ENCODE measurements around the gene CRYGS. TPM values are rescaled to one million over a fixed set of nuclear protein-coding genes. Genes with fewer than 3 reads are reported as not detected.
A peak's percentile ranks its signal among the peaks of the same experiment; 100 is the strongest.
"Not testable (repeated sequence)": the region's sequence is repeated elsewhere in the genome, so short reads cannot be mapped to it uniquely, and the experiment has no call there.

The CRYGS gene
- total RNA-seq, 1 experiment from 2014 or later = 0.28 TPM

DNA sequence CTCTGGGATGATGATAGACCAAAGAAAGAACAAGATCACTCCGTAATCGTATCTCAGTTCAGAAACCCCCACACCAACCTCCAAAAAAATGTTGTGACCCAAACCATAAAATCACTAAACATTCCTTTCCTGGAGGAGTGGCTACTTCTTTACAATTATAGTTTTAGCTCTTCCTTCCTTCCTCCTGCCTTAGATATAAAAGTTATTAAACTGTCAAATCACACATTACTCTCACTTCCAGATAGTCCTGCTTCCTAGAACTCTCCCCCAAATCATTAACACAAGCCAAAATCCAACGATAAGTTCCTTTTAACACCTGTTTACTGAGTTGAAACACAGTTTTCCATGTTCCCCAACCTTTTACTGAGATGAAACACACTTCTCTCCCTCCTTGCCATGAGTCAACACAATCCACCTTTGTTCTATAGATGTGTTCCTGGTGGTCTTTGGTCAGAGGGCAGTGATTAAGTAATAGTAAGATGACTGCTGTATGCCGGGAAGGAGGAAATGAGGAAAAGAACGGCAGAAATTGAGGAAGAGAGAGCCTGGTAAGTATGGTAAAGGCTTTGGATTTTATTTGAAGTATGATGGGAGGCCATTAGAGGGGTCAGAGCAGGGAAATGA lies 8.3 kb upstream of the CRYGS start:
- DNase-seq (ENCODE audit: low spot score) = no peak

DNA sequence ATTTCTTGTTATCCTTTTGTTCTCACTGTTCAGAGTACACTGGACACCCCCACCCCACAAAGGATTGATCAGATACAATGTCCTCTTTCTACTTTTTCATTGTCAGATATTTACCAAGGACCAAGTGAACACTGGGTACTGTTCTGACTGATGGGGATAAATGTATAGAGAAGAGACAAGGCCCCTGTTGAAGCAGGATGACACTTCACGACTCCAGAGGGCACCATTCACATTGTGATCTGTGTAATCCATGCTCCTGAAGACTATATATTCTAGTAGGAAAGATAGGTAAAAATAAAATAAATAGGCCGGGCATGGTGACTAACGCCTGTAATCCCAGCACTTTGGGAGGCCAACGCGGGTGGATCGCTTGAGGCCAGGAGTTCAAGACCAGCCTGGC lies 7.2 kb upstream of the CRYGS start:
- DNase-seq (ENCODE audit: low spot score) = peak; percentile 28

DNA sequence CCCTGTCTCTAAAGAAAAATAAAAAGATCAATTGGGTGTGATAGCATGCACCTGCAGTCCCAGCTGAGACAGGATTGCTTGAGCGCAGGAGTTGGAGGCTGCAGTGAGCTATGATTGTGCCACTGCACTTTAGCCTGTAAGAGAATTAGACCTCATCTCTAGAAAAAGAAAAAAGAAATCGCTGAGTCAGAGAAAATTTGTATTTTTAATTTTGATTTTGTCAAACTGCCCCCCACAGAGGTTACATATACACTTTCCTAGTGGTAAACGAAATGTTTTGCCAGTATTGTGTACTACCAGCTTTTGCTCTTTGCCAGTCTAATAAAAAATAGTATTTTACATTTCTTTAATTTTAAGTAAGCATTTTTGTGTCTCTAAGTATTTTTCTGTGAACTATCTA lies 5.3 kb upstream of the CRYGS start:
- no peak for DNase-seq (ENCODE audit: low spot score)

DNA sequence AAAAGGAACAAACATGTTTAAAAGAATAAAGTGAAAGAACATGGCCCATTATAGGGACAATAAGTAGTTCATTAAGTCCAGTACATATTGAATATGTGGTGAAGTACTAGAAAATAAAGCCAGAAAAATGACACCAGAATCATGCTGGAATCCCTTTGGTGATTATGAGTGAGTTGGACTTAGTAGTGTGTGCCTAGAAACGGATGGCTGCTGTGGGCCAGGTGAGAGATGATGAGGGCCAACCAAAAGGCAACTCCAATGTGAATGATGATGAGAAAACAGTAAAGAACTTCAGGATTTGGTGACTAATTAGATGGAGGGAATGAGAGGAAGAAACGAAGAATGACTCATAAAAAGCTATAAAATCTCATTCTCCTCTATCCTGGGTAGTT lies 3.3 kb downstream of the CRYGS start:
- no peak for DNase-seq (ENCODE audit: low spot score)

DNA sequence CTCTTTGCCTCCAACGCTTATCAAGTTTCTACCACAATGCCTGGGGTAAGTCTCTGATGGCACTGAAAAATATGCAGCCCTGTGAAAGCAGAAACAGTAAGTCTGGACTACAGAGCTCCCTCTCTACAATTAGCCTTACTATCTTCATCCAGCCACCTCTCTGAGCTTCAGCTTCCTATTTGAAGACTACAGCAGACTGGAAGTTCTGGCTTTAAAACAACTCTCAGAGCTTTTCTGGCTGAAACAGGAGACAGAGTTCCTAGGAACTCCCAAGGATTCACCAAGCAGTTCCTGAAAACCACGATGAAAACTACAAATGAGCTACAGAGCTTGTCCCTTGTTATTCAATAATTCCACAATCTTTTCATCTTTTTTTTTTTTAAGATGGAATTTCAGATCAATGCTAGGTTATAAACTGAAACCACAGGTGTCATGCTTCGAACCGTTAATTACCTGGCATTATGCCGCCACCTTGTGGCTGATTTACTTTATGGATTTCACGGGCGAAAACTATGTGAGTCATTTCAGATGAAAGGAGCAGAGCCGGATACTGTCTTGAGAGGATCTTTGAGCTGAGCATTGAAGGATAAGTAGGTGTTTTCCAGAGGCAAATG lies 3.9 kb downstream of the CRYGS start:
- peak; percentile 92 for DNase-seq (ENCODE audit: low spot score)

DNA sequence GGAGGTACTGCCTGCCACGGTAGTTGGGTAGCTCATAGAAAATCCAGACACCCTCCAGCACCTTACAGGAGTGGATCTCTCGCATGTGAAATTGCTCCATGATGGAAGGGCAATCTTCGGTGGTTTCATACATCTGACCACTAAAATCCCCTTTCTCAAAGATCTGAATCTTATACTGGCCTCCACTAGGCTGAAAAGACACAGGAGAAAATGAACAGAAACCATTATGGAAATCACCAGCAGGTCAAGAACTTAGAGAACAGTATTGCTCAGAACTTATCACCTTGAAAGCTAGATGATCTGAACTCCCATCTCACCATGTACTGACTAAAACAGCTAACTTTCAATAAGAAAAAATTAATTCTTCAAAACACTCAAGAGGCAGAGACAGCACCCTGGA lies 5.4 kb downstream of the CRYGS start:
- DNase-seq (ENCODE audit: low spot score) = no peak

DNA sequence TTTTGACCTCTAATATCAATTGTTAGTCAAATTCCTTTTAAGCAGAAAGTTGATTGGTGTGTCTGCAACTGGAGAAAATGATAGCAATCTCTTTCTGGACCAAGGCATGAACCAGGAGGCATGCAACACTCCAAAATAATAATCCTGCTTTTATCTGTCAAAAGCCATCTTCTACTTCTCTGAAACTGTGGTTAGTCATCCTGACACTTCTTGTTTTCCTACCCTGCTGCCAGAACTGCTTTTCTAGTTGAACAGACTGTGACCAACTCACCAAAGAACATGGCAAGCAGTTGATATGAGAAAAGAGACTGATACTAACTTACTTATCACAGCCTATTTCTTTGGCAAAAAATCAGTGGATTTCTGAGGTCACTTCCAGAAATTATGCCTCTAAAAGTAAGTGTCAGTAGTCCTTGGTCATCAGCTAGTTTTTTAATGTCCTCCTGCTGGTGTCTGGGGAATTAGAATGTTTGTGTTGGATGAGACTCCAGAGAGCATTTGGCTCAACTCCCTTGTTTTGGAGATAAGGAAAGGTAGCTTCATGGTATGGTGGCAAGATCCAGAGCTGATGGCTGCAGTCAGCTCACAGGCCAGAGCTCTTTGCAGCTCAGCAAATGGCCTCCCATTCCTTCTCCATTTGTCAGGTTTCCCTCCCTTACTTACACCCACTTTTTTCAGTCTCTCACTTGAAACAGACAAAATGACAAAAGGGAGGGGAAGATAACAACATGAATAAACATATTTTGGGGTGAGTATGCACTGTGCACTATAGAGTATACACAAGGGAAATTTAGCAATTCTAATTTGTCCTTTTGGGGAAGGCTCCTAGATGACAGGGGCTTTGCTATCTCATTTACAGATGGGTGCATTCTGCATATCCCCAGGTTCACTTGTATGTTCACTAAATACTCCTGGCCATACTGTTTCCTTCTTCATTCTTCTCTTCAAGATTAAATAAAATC lies 7.0 kb downstream of the CRYGS start:
- no peak for DNase-seq (ENCODE audit: low spot score)

DNA sequence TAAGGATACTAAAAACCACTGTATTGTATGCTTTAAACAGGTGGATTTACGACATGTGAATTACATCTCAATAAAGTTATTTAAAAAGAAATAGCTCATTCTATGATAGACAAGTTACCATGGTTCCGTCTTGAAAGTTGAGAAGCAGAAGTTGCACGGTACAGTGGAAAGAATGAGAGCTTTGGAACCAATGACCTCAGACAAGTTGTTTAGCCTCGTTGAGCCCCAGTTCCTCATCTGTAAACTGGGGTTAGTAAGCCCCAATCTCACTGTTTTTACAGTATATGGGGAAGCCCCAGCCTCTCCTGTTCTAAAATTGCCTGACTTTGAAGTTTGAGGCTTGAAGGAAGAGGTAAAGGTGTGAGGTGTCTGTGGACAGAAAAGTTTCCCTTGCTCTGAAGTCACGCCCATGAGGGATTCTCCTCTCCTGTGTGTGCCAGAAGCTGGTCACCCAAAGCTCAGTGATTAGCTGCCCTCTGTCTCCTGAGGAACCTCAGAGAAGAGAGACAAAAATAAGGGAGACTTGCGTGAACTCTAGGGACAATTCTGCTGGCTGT lies 10.0 kb downstream of the CRYGS start:
- DNase-seq (ENCODE audit: low spot score) = no peak

DNA sequence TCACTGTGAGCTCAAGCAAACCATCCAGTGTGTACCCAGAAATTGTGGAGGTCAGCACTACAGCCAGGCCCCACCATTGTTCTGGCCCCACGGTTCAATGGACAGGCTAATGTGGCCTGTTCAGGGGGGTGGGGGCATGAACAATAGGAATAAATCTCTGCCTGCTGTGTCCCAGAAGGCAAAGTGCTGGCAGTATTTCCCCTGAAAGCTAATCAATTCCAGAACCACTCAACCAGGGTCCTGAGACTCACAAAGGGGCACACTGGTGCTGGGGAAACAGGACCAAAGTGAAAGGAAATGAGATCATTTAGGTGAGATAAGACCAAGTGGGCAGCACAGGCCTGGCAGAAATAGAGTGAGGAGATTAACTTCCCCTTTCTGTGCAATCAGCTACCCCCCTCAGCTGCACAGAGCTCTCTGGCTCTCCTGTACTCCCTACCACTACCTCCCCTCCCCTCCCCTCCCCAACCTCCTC lies 11.5 kb downstream of the CRYGS start:
- DNase-seq (ENCODE audit: low spot score) = no peak

DNA sequence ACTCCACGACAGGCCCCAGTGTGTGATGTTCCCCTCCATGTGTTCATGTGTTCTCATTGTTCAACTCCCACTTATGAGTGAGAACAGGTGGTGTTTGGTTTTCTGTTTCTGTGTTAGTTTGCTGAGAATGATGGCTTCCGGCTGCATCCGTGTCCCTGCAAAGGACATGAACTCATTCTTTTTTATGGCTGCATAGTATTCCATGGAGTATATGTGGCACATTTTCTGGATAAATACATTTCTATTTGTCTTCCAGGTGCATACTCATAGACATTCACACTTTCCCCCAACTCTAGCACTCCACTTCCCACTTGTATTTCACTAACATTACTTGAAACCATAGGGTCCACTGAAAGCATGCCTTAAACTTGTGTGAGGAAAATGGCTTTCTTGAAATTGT lies 12.5 kb downstream of the CRYGS start:
- not testable (repeated sequence) for DNase-seq (ENCODE audit: low spot score)

DNA sequence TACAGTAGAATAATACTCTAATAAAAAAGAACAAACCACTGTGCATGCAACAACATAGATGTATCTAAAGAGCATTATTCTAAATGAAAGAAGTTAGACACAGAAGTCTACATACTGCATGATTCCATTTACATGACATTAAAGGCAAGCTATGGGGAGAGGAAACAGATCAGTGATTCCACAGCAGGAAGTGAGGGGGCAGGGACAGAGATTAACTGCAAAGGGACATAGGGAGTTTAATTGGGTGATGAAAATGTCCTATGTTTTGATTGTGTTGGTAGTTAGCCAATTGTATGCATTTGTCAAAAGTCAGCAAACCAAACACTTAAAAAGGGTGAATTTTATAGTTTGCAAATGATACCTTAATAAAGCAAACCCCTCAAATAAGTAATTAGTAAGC lies 13.8 kb downstream of the CRYGS start:
- DNase-seq (ENCODE audit: low spot score) = no peak

DNA sequence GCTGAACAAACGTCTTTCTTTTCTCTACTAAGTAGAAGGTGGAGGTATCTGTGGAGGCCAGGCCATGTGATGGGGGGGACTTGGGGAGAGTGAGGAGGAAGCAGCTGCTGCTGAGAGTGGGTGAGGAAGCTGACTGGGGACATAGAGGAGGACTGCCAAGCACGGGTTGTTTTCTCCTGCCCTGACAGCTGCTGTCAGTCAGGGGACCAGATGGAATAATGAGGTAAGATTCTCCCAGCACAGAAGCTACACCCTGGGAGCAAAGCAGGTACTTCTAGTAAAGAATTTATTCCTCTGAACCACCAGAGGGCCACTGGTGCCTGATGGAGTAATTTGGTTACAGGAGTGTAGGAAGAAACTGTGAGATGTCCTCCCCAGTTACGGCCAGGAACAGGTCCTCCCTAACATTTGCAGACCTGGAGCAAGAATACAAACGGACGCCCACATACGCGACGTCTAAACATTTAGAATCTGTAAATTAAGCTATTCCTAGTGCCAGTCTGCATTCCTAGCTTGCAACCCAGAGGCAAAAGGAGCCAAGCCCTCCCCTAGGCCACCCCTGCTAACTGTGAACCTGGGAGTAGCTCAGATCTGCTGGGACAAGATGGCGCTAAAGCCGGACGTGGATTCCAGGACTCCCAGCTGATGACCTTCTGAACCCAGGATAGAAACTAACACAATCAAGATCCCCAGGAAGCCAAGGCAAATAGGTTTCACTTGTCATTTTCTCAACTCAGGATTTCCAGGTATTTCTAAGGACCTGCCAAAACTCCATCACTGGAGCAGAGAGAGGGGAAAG lies 14.8 kb downstream of the CRYGS start:
- no peak for DNase-seq (ENCODE audit: low spot score)

DNA sequence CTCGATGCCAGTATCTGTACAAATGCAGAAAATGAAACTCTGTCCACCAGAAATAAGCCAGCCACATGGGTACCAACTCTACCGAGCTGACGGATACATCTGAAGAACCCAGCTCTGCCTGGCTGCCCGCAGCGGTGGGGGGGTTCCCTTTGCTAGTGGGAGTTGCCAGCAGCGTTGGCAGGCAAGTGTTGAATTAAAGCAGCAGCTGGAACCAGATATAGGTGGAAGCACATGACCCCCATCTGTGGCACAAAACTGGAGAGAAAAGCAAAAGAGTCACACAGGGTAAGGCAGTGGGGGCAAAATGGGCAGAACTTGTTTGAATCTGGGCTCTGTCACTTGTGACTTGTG lies 17.9 kb downstream of the CRYGS start:
- no peak for DNase-seq (ENCODE audit: low spot score)

DNA sequence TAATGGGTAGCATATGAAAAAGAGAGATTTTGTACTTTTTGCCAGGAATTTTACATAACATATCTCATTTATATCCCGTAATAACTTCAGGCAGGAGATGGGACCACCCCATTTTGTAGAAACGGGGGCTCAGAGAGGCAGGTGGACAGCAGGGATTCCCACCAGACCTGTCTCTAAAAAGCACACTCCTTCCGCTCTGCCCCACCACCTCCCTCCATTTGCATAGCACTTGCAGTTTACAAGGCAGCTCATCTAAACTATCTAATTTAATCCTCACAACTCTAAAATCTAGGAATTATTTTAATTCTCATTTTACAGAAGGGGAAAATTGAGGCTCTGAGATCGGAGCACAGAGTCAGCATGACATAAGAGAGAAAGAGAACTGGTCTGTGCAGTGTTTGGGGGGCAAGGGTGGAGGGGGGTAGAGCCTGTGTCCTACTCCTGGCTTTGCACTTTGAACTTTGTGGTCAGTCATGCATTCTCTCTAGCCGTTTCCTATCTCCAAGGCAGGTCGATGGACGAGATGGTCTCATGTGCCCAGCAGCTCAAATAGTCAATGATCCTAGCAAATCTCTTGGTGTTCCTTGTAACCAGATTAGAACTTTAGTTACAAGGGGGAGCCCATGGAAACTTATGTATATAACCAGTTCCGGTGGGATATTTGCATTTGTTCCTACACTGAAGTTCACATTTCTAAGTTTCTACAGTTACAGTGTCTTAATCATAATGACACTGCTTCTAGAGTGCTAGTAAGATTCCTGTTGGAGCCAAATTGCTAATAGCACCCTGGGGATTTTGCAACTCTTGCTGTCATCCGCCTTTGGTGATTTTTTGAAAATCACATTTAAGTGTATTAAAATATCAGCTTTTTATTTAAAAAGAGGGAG lies 18.6 kb downstream of the CRYGS start:
- DNase-seq (ENCODE audit: low spot score) = no peak

DNA sequence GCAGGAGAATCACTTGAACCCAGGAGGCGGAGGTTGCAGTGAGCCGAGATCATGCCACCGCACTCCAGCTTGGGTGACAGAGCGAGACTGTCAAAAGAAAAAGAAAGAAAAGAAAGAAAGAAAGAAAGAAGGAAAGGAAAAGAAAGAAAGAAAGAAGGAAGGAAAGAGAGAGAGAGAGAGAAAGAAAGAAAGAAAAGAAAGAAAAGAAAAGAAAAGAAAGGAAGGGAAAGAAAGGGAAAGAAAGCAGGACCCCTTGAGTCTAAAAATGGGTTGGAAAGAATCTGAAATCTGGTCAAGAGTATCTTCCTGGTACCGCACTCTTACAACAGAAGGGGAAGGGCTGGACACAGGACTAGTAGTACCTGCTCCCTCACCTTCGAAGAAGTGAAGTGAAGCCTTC lies 19.6 kb downstream of the CRYGS start:
- no peak for DNase-seq (ENCODE audit: low spot score)

DNA sequence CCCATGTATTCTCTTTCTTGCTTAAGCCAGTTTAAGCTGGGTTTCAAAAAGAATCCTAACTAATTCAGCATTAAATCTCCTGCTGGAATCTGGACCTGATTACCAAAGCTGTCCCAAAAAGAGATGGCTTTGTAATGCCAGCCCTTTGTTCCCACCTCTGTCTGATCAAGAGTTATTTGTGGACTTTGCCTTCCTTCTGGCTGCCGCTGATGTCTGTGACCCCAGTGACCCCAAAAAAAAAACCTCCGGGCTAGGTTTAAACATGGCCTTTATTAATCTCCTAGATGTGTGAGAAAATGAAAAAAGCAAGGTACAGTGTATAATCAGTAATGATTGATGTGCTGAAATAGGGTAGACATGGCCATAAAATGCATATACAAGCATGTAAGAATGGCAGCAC lies 20.7 kb downstream of the CRYGS start:
- DNase-seq (ENCODE audit: low spot score) = no peak

DNA sequence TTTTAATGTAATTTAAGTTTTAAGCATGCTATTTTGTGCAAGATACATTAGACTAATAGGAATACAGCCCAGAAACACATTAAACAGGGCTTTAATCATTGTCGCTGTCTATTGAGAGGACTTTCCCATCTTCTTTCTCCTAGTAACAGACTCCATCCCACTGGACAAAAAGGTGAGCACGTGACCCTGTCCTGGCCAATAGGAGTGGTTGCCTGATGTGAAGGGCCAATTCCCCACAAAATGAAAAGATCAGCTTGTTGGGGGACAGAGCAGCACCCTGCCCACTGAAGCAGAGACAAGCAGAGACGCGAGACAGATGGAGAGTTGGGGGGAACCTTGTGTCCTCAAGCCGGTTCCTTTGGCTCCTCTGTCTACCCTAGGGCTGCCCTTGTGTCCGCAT lies 21.2 kb downstream of the CRYGS start:
- no peak for DNase-seq (ENCODE audit: low spot score)

DNA sequence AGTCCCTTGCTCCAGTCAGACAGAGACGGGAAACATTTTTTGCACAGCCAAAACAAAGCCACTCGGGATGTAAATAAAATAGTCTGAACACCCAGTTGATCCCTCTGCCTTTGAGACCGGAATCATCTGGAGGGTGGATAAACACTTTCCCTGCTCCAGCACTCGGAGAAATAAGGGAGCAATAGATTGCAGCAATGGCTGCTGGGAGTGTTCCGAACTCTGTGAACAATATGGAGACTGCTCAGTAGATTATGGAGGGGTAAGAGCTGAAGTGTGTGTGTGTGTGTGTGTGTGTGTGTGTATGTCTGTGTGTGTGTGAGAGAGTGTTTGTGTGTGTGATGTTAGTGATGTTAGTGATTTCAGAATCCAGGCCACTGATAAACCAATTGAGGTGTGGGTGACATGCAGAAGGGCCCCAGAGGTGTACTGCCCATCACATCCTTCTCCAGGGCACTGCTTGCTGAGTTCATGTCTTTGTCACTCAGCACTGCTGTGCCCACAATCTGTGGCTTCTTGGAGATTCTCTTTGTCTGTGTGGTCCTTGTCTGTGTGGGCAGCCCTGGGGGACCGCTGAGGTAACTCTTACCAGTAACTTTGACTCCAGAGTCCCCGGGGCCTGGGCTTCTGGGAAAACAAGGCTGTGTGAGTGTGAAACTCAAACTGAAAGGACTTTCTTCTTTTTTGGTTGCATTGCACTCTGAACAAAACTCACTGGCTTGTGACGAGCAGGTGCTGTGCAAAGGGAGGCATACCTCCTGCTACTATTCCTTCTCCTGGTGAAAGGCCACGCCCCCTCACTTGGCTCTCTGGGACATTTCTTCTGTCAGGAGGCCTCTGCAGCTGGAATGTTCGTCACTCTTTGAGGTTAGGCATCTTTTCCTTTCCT lies 23.0 kb downstream of the CRYGS start:
- DNase-seq (ENCODE audit: low spot score) = no peak

DNA sequence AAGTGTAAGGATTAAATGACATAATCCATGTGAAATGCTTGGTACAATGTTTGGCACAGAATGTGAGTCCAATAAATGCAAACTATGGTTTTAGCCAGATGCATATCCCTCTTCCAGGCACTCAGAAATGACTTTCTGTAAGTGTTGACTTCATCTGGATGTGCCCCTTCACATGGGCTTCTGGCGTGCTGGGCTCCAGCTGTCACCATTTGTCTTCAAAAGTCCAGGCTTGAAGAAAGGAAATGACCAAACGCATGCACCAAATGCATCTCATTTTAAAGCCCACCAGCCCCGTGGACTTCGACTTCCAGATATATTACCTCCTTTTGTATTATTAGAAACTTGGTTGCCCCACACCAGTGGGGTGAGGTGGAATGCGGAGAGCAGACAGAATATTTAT lies 23.7 kb downstream of the CRYGS start:
- DNase-seq (ENCODE audit: low spot score) = no peak

All from HT-29 (cell line).